ENCODE results near the gene ERCC6.
A peak's percentile ranks its signal among the peaks of the same experiment; 100 is the strongest.

ERCC6 gene

DNA sequence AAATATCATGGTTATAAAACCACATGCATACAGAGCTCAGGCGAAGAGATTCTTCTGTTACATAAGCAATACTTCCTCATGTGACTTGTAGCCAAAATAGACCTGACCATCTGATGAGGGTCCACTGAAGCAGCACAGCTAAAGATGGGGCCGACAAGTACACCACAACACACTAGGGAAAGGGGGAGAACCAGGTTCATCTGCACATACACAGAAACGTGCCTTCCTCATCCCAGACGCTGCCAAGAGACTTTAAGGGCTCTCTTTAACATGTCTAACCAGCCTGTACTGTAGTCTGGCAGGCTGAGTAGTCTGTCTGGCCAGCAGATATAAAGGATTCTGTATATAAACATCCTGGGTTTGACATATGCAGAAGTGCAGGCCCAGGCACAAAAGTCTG, 30.3 kb downstream of the ERCC6 start:
- peak in 1 of 6 experiments; percentile 24 for DNase-seq

DNA sequence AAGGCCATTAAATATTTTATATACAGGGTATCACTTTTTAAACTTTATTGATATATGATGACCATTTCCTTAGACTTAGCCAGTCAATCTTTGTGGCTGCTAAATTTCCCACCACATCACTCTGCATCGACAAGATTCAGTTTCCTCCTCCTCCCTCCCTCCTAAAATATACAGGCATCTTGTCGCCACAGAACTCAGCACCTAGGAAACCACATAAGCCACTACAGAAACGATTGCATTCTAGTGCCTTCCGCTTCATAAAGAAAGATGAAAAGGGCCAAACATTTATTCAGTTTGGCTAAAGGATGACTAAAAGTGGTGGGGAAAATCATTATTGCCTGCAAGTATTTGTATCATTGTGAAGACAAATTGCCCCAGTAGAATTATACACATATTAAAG, 30.7 kb downstream of the ERCC6 start:
- peak in 3 of 6 experiments; percentile 47 to 63 (median 53) for DNase-seq

DNA sequence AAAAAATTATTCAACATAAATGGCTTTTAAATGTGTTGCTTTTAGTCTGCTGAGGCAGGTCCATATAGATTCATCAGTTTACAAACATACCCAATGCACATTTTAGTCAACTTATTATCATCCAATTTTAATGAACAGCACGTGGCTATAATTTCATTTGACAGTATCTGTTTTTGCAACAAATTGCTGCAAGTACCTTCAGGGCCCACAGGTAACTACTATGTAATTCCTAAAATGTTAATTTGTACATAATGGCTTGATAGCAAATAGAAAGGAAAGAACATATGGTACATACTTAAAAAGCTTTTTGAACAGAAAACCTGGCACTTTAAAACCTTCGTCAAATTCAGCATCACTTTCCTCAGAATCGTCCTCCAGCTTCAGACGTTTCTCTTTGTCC, 33.3 kb downstream of the ERCC6 start:
- no peak for DNase-seq

DNA sequence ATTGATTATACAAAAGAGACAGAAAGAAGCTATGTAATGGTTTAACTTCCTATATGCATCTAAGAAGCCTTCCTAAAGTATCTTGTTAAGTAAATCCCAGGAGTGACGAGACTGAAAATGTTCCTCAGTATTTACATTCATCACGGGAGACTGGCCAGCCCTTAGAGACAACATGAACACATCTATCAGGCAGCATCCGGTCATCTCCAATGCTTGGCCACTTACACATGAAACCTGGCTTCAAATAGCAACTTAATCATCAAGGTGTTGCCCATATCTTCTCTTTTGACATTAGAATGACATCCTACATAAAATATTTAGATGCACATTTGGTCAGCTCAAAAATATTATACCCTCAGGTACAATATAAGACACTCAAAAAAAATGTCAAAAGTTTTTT, 33.8 kb downstream of the ERCC6 start:
- DNase-seq, result no peak

DNA sequence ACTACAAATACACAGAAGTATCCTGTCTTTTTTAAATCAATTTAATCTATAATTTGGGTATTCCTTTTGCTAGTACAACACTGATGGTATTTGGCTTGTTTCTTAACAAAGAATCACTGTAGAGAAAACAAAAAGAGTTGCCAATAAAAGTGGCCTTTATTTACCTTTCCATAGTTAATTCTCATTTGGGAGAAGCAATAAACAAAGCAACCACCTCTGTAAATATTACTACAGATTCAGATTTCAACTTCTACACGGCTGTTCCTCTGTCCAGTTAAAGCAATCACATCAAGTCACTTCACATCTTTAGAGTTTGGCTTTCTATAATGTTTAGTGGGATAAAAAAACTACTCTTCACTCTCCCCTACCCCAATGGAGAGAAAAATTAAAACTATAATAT, 34.4 kb downstream of the ERCC6 start:
- no peak for DNase-seq

DNA sequence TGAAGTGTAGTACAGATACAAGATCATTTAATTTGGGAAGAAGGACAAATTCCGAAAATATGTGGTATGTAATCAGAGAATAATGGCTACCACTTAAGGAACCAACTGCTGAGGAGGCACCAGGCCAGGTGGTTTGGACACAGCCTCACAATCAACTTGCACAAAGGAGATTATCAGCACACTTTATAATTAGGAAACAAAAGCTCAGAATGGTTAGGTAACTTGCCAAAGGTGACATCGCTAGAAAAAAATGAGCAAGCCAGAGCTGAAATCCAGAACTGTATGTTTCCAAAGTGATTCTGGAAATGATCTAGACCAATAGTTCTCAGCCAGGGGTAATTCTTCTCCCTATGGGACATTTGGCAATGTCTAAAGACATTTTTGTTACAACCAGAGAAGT, 36.6 kb downstream of the ERCC6 start:
- DNase-seq, result no peak

DNA sequence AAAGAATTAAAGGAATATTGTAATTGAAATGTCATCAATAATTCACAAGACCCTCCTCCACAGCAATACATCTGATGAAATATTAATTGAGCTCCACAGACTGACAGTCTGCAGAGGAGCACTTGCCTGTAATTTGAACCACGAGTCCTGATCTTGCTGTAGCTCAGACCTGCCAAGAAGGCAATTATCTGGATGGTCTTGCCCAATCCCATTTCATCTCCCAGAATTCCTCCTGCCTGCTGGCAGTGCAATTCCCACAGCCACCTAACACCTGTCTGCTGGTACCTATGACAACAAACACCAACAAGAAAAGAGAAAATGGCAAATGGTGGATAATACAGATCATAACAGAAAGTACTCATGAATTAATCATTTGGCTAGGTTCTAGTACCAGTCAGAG, 38.5 kb downstream of the ERCC6 start:
- DNase-seq, result no peak

DNA sequence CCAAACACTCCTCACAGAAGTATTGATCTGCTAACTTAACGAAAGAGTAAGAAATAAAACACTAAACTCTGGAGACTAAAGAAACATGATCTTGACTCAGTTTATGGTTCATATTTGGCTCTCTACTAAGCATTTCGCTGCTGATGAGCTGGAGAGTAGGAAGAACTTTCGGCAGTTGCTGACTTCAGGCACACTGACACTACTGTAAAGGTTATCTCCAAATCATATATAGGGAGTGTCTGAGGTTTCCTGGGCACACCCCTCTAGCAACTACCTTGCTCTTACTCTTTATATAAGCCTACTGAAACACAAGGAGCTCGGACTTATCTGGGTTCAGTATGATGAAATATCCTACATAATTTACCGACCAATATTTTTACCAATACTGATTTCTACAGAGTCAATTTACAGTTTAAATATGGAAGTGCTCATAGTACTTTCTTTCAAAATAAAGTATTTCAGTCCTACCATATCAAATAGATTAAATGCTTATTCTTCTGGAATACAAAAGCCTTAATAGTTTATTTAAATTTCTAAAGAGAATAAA, 39.5 kb downstream of the ERCC6 start:
- no peak for DNase-seq

DNA sequence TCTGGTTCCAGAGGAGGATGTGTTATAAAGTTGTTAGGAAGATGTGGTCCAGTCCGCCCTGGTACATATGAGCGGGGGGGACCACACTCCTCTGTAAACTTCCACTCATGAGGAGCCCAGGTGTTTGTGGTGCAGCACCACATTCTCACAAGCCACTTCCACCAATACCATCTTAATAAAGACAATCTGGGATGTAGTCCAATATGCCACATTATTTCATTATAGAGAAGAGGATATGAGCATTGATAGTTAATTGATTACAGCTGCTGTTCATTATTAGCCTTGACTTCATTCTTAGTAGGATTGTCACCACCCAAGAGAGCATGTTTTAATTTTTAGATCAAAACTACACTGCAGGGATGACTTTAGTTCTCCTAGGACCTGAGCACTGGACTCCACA, 40.5 kb downstream of the ERCC6 start:
- DNase-seq, result no peak

DNA sequence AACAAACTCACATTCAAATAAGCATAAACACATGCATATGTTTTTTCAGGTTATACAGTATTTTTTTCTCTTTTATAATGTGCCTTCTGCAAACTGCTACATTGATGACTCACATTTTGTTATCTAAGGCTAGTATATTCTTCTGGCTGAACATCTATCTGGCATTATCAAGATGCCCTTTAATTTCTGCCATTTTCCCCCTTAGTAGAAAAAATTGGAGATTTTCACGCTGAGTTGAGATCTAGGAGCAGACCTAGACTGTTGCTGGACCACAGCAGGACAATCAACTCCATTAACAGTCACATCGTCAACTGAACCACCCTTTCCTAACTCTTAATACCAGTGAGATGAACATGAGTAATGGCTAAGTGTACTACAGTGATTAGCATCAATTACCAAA, 41.6 kb downstream of the ERCC6 start:
- DNase-seq, result no peak

DNA sequence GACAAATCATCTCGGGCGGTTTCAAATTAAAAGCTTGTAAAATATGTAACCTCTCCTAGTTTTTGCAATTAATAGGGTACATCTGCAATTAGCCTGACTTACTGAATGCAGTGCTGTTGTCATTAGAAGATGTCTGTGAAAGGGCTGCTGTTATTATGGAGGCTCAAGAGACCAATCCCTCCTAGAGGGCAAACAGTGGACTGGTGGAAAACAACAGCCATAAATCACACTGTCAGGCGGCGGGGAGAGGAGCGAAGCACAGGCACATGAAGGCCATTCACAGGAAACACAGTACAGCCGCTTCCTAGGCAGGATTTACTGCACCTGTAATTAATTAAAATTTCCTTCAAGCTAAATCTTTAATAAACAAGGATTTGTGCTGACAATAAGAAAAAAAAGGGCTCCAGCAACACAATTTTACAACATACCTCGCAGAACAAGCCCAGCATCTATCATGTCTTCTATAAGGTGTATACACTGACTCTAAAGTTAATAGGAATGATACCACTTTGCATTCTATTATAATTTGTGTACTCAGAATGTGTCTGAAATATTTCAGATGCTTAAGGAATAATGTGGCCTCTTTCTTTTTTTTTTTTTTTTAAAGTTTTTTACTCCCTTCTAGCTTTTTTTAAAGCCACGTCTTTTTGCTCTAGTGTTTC, 50.7 kb downstream of the ERCC6 start:
- DNase-seq, result no peak

DNA sequence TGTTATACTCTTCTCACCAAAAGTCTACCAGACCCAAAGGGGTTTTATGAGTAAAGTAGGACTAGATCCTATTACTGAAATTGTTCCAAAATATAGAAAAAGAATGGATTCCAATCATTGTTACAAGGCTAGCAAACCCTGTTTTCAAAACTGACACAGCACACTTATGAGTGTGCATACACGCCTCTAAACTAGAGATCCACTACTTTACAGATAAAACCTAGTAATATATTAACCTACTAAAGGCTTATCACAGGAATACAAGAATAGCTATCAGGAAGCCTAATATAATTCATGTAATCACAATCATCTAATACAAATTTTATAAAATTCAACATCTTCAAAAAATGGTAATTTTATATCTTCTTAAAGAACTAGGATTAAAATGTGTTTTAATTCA, 52.2 kb downstream of the ERCC6 start:
- no peak for DNase-seq

DNA sequence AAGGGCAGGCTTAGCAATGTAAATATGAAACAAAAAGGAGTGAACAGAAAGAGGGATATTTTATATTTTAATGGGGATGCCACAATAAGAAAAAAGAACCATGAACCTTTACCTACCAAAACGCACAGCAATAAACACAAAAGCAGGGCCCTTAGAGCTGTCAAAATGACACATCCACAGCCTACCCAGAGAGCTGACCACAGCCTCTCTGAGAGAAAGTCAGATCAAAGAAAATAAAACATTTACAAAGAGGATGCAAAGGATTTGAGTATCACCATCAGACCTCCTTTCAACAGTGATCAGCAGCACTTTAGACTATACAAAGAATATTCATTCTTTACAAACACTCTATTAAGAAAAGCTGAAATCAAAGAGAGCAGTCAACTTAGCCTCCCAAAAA, 52.9 kb downstream of the ERCC6 start:
- DNase-seq, result no peak

DNA sequence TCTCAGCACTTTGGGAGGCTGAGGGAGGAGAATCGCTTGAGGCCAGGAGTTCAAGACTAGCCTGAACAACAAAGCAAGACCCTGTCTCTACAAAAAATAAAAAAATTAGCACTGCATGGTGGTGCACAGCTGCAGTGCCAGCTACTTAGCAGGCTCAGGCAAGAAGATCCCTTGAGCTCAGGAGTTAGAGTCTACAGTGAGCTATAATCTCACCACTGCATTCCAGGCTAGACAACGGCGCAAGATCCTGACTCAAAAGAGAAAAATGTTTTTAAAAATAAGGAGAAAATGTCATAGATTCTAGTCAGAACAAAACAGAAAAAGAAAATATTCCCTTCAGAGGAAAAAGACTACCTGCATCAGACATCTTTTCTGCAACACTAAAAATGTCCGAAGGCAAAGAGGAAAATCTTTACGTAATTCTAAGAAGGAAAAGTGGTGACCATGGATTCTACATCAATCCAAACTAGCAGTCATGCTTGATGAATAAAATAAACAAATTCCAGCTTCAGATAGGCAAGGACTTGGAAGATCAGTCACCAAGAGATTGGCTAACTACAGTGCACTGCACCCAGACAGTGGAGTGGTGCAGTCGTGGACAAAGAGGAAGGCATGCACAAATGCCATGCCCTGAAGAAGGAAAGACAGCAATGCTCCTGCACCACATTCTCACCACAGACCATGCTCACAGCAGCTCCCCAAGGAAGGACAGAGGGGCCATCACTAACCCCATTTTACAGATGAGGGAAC, 54.3 kb downstream of the ERCC6 start:
- no peak for DNase-seq

DNA sequence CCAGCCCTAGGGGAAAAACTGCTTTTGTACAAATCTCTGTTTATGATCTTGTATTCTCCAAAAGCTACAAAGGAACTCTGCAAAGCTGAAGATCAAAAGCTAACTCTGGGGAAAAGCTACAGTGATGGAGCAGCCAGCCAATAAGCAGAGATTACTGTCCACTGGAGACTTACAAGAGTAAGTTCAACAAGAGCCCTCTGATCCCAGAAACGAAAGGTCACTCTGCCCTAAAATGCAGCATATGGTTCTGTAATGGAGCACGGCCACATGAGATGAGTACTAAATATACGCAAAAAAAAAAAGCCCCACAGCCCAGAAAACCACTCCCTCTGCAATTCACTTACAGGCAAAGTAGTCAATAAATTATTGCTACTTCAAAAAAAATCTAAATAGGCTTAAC, 60.1 kb downstream of the ERCC6 start:
- DNase-seq, result no peak

DNA sequence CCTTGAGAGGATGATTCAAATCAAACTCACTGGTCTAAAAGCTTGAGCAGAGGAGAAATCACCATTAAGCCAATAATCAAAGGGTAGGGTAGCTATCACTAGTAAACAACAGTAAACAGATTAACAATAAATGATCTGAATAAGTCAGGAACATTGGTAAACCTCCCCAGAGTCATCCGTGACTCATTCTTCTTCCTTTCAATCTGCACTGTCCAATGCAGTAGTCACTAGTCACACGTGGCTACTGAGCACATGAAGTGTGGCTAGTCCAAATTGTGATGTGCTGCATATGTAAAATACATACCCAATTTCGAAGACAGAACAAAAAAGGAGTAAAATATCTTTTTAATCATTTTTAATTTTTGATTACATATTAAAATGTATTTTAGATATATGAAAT, 64.0 kb downstream of the ERCC6 start:
- DNase-seq, result no peak

DNA sequence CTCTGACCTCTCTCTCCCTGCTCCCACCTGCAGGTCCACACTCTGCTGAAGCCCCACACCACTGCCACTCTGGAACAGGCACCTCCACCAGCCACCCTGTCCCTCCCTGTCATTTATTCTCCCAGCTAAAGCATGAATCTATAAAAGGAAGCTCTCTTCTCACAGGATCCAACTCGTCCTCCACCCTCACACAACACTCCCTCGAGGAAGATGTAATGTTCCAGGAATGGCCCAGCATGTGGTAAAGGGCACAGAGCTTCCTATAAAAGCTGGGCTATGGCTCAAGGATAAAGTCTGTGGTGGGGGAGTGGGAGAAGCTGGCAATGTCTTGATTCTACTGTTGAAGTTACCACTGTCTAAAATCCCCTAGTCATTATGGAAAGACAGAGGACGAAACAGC, 67.4 kb downstream of the ERCC6 start:
- no peak for DNase-seq

DNA sequence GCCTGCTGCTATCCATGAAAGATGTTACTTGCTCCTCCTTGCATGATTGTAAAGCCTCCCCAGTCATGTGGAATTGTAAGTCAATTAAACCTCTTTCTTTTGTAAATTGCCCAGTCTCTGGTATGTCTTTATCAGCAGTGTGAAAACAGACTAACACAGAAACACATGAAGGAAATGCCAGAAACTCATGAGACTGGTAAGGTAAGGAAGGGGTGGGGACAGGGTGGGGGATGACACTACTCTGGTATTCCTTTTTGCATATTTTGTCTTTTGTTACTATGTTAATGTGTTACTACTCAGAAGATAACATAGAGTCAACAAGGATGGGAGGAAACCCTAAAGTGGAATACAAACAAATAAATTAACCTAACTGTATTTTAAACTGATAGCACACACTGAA, 73.2 kb downstream of the ERCC6 start:
- no peak for DNase-seq

Measured in stimulated activated naive CD4-positive, alpha-beta T cell (primary cell).